Stimulated activated CD4-positive, alpha-beta T cell treated with anti-CD3 and anti-CD28 coated beads, Interleukin-2, amount 100 ng/mL, for 24 hours (primary cell): Measurements from ENCODE around the gene GRHL3.

Experiments used
- DNase-seq, 2 donors: peaks; one replicate each; pipeline ENCODE4 v3.0.0-alpha.2; 2020

GRHL3 gene

GRCh38 chr1:24345334-24345733, 26.2 kb downstream of the GRHL3 start:
- no peak for DNase-seq

- DNase-seq: no peak
Observed at GRCh38 chr1:24347159-24347934, 28.2 kb downstream of the GRHL3 start.

DNA sequence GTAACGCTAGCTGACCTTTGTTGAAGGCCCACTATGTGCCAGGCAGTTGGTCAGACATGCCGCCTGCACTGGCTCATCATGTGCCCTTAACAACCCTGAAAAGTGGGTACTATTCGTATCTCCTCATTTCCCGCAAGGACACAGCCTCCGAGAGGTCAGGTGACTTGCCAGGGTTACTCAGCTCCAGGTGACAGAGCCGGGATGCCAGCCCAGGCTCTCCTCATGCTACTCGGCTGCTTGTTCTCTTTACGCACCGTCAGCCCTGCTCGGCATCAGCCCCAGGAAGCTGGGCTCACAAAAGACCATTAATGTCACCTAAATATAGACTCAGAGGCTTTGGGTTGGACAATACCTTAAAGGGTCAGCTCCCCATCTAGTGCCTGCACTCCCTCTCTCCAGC, 29.0 kb downstream of the GRHL3 start:
- no peak for DNase-seq

DNA sequence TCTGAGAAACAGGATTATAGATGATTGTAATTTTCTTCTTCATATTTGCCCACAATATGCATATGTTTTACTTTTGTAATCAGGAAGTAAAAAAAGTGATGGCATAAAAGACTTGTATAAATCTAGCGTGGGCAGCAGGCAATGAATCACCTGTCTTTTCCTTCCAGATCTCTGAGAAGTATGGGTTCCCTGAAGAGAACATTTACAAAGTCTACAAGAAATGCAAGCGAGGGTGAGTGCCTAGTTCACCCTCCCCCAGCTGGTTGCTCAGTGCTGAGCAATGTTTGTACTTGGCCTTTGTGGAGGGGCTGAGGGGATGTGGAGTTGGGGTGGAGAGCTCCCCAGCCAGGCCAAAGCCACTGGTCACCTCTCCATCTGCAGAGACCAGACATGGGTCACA, 30.7 kb downstream of the GRHL3 start:
- peak in 1 of 2 donors; percentile 38 for DNase-seq

DNA sequence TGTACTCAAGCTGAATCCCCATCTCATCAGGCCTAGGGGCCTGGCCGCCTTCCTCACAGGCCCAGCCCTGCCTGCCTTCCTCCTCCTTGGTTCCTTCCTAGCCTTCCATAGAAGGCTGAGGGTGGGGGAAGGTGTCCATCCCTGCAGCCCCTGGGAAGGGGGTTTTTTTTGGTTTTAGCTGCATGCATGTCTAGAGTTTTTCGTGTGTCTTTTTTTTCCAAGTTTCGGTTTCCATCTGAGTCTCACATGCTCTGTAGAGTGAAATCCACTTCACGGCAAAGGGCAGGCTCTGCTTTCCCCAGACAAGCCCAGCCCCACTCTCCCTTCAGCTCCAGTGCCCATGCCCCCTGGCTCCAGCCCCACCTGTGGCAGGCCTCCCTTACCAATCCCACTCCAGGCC, 32.1 kb downstream of the GRHL3 start:
- peak in 1 of 2 donors; percentile 21 for DNase-seq

- peak; percentile 65 to 74 for DNase-seq
Observed at GRCh38 chr1:24351918-24352627, 32.9 kb downstream of the GRHL3 start.

GRCh38 chr1:24353292-24353891, 34.2 kb downstream of the GRHL3 start:
- DNase-seq: no peak

GRCh38 chr1:24355466-24355865, 36.3 kb downstream of the GRHL3 start:
- DNase-seq: no peak

GRCh38 chr1:24357038-24357437, 37.9 kb downstream of the GRHL3 start:
- no peak for DNase-seq

- no peak for DNase-seq
Observed at GRCh38 chr1:24360681-24361080, 41.5 kb downstream of the GRHL3 start.

DNA sequence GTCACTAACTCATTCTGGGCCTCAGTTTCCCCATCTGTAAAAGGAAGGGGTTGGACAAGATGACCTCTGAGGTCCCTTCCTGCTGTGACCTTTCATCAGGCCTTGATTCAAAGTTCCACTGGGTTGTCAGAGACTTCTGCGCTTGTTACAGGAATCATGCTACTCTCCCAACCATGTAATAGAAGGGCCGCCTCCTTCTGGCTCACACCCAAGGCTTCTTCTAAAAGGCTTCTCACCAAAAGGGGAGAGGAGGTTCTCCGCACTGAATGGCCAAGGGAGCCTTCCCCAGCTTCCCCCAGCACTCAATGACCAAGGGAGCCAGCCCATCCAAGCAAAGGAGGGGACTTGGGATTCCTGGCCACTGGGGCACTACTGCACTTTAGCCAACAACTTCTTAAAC, 42.7 kb downstream of the GRHL3 start:
- DNase-seq: no peak

- no peak for DNase-seq
Observed at GRCh38 chr1:24362396-24362795, 43.2 kb downstream of the GRHL3 start.

DNA sequence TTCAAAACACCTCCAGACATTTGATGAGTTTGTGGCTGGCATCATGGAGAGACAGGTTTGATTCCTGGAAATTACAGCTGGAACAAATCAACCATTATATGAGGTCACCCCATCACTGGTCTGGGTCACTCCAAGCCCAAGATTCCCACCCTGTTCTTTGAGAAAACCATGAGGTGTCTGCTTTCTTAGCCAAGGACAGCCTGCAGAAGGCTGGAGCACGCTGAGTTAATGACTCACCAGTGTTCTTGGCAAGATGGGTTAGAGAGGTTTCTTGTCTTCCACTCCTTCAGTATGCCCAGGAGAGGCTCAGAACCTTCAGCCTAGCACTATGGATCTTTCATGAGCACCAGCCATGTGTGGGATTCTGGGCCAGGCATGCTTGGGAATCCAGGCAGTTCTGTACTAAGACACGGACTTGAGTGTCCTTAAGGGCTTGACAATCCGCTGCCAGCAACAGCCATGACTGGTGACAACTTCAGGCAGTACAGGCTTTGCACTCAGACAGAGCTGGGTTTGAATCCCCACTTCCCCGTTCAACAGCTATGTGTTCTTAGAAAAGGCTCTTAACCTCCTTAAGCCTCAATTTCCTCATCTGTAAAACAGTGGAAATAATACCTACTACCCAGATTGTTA, 43.9 kb downstream of the GRHL3 start:
- no peak for DNase-seq

DNA sequence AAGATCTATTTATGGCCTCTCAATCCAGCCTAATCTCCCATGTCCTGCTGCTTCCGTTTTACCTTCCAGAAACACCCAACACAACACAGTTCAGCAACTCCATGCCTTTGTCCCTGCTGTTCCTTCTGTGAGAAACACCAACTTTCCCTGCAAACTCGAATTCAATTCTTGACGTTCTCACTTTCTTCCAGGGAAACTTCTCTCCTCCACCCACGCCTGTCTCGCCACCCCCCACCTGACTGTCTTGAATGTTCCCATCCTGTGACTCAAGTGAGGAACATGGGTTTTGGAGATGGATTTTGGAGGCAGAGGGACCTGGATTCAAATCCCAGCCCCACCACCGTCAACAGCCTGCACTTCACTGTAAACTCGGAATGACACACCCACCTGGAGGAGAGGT, 44.8 kb downstream of the GRHL3 start:
- no peak for DNase-seq

DNA sequence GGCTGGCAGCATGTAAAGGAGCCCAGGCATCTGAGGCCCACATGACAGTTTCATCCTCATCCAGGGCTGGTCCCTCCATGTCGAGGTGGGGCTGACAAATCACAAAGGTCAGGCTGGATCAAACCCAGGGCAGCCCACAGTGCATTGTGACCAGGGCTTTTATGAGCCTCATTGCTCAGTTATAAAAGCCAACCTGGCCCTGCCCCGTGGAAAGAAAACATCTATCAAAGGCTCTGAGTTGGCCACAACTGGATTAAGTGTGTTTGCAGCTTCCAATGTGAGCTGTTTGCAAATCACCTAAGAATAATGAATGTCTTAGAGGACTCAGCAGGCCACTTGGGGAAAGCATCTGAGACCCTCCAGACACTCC, 45.4 kb downstream of the GRHL3 start:
- no peak for DNase-seq

GRCh38 chr1:24364975-24365678, 46.0 kb downstream of the GRHL3 start:
- peak; percentile 25 to 34 for DNase-seq

GRCh38 chr1:24366707-24367106, 47.5 kb downstream of the GRHL3 start:
- DNase-seq: no peak

DNA sequence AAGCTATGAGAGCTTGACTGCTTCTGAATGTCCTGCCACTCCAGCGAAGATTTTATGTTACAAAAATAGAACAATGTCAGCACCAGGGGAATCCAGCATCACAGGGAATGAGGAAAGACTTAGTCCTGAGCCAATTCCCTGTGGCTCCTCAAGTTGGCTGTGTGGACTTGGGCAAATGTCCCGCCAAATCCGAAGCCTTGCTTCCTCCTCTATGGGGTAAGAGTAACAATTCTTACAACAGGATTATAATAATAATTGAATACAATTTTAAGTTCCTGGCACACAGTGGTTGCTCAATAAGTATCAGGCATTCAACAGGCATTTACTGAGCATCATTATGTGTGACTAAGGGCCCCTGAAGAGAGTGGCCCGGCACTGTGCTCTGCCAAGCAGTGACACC, 50.0 kb downstream of the GRHL3 start:
- DNase-seq: no peak

DNA sequence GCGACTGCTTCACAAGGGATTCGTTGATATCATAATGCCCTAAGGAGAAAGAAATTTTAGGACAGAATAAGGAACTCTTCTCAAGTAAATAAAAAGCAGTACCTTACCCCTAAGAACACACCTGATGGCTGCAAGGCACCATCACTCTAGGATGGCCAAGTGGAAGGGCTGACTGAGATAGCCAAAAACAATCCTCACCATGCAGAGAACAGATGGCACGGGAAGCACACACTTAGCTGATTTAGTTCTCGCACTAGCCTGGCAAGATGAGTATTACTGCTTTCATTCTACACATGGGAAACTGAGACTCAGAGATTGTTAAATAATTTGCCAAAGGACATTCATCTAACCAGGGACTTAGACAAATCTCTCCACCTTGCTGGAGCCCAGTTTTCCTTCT, 50.6 kb downstream of the GRHL3 start:
- DNase-seq: no peak

- no peak for DNase-seq
Observed at GRCh38 chr1:24373044-24373443, 53.9 kb downstream of the GRHL3 start.

DNA sequence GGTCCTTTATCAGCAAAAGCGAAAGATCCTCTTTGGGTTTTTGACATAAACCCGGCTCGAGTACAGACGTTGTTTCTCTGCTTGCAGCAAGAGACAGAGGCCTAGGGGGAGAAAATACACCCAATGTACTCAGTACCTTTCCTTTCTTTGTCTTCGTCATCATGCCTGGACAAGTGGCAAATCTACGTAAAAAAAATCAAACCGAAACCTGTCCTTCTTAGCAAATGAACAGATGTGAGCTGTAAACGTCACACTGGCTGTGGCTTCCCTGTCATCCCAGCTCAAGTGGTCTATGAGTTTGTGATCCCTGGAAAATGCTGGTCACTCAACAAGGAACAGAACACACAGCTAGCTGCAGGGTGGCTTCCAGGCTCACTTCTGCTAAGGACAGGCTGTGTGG, 54.6 kb downstream of the GRHL3 start:
- no peak for DNase-seq

DNA sequence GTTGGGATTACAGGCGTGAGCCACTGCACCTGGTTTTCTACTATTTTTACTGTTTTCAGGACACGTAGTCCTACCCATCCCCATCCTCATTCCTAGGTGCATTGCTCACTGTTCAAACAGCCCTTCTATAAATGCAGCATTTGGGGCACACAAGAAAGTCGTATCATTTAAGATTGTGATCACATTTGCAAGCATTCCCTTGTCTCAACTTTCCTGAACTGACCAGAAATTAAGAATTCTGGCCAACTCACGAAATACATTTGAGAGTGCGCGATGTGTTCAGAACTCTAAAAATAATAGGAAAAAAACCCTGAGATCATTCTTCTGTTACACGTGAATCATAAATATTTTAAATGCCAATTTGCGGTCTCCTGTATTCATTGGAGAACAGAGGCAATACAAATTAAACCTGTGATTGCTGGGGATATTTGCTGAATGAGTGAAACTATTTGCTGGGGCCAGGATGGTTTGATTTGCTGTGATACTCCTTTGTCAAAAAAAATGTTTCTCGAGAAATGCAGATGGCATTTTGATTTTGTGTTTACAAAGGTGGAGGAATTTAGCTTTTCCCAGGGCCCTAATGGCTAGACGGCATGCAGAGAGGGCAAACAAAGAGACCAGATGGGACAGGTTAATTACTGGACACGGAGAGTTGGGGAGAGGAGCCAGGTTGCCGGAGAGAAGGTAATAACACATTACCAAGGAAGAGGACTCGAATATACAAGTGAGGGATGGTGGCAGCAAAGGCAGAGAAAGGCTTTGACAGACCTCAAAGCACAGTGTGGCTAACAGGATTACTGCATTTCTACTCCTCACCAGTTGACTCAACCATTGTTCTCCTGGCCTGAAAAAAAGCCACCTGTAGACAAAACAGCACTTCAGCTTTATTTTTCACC, 56.0 kb downstream of the GRHL3 start:
- DNase-seq: no peak
